HPDE6-E6E7 (cell line): ENCODE results near the gene CFAP73.
"Not testable (repeated sequence)": the region's sequence is repeated elsewhere in the genome, so short reads cannot be mapped to it uniquely, and the experiment has no call there.

ENCODE experiments used
- DNase-seq: peaks from one replicate; pipeline ENCODE4 v3.0.0; 2011; ENCODE audit warnings: missing footprints; ENCODE audit errors: extremely low spot score

Gene CFAP73

DNA sequence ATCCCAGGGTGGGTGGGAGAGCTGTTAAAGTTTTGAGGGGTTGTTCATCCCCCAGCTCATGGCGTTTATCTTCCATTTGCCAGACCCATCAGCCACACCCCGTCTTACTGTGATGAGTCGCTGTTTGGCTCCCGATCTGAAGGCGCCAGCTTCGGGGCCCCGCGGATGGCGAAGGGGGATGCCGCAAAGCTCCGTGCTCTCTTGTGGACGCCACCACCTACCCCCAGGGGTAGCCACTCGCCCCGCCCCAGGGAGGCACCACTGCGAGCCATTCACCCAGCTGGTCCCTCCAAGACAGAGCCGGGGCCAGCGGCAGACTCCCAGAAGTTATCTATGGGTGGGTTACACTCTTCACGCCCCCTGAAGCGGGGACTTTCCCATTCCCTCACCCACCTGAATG is 41.7 kb downstream of the CFAP73 start:
- no peak for DNase-seq

- no peak for DNase-seq
Measured at GRCh38 chr12:113194971-113195391, 45.5 kb downstream of the CFAP73 start.

- DNase-seq, result no peak
Measured at GRCh38 chr12:113195598-113195997, 46.1 kb downstream of the CFAP73 start.

DNA sequence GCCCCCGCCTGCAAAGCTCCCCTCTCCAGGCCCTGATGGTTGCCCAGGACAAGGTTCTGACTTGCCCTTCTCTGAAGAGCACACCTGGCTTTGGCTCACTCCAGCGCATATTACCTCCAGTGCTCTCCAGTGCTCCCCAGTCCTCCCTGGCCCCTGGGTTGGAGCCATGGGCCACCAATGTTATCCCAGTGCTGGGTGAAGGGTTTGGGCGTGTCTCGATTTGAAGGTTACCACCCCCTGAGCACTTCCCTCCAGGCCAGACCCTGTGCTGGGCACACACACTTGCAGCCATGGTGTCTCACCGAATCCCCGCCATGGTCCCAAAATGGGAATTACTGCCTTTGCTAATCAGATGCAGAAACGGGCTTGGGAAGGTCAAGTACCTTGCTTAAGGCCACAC is 47.1 kb downstream of the CFAP73 start:
- DNase-seq, result no peak

DNA sequence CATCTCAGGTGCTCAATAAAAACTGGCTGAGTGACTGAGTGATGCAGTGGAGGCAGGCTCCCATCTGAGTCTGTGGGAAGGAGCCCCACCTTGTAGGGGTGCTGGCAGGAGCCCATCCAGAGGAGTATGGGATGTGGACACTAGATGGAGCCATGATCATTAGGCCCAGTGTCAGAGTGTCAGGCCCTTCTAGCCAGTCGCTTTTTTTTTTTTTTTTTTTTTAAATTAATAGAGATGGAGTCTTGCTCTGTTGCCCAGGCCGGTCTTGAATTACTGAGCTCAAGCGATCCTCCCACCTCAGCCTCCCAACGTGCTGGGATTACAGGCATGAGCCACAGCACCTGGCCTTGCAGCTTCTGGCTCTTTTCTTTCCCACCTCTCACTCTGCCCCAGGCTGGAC is 47.5 kb downstream of the CFAP73 start:
- peak; percentile 88 for DNase-seq

DNA sequence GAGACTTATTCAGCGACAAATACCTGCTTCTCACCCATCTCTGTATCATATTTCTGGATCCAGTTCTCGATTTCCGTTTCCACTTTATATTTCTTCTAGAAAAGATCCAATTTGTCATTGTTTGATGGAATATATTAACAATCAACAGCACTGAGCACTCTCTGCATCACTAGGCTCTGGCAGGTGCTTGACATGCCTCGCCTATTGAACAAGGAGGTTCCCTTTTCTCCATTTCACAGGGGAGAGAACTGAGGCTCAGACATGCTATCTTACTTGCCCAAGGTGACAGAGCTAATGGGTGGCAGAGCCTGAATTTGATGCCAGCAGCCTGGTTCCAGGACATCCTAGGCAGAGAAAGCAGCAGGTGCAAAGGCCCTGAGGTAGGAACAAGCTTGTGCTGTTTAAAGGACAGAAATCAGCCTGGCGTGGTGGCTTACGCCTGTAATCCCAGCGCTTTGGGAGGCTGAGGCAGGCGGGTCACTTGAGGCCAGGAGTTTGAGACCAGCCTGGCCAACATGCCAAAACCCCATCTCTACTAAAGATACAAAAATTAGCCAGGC is 48.1 kb downstream of the CFAP73 start:
- DNase-seq, result no peak

GRCh38 chr12:113198296-113198695 is 48.8 kb downstream of the CFAP73 start:
- DNase-seq, result no peak

GRCh38 chr12:113200021-113200797 is 50.7 kb downstream of the CFAP73 start:
- no peak for DNase-seq

- DNase-seq, result no peak
Measured at GRCh38 chr12:113201187-113202177, 52.0 kb downstream of the CFAP73 start.

DNA sequence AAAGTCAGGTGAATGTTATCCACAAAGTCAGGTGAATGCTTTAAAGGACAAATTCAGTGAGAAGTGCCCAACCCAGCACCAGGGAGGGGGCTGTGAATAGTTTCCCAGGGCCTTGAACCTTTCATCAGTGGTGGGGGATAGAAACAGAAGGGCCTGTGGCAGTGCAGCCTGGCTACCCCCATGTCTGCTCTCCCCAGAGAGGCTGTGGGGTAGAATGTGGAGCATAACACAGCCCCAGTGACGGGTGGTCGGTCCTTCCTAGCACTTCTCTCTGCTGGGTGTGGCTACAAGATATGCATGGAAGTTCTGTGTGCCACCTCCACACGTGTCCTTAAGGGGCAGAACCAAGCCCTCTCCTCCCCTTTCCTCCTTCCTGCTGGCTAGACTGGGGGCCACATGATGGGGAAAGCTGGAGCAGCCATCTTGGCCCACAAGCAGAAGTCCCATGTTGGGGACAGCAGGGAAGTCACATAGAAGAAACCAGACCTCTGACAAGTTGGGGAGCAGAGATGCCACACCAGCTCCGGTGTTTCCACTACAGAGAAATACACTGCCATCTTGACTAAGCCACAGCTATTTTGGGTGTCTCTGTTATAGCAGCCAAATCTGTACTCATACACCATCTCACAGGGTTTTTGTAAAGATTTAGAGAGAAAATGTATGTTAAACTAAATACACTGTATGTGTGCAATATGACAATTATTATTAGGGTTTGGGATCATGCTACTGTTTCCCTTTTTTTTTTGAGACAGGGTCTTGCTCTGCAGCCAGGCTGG is 53.0 kb downstream of the CFAP73 start:
- no peak for DNase-seq

DNA sequence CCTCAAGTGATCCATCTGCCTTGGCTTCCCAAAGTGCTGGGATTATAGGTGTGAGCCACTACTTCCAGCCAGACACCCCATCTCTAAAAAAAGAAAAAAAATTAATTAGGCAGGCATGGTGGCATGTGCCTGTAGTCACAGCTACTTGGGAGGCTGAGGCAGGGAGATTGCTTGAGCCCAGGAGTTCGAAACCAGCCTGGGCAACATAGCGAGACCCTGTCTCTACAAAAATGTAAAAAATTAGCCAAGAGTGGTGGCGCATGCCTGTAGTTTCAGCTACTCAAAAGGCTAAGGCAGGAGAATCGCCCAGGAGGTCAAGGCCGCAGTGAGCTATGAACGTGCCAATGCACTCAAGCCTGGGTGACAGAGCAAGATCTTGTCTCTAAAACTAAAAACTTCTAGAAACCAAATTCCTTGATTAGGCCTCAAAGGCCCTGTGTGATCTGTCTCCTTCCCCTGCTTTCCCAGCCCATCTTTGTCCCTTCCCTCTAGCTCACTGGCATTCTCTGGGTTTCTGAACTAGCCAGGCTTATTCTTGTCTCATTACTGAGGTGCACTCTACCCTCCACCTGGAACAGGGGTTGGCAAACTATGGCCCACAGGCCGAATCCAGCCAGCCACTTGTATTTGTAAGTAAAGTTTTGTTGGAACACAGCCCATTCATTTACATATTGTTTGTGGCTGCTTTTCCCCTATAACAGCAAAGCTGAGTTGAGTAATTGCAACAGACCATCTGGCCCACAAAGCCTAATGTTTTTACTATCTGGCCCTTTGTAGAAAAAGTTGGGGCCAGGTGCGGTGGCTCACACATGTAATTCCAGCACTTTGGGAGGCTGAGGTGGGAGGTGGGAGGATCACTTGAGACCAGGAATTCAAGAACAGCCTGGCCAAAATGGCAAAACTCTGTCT is 54.6 kb downstream of the CFAP73 start:
- DNase-seq, result no peak

DNA sequence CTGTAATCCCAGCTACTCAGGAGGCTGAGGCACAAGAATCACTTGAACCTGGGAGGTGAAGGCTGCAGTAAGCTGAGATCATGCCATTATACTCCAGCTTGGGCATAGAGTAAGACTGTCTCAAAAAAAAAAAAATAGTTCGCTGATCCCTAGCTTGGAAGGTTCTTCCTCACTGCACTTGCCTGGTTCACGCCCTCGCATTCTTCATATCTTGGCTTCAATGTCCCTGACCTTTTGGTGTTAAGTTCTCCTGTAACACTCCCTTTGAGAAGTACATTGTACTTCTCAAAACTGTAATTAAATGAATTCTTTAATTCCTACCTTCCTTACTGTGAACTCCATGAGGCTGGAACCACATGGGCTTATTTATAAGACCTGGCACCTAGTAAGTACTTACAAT is 55.3 kb downstream of the CFAP73 start:
- no peak for DNase-seq

DNA sequence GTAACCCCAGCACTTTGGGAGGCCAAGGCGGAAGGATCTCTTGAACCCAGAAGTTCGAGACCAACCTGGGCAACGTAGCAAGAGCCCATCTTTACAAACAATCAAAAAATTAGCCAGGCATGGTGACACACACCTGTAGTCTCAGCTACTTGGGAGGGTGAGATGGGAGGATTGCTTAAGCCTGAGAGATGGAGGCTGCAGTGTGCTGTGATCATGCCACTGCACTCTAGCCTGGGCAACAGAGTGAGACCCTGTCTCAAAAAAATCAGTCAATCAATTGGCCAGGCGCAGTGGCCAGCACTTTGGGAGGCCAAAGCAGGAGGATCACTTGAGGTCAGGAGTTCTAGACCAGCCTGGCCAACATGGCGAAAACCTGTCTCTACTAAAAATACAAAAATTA is 57.3 kb downstream of the CFAP73 start:
- not testable (repeated sequence) for DNase-seq

GRCh38 chr12:113207613-113208040 is 58.1 kb downstream of the CFAP73 start:
- DNase-seq, result no peak

DNA sequence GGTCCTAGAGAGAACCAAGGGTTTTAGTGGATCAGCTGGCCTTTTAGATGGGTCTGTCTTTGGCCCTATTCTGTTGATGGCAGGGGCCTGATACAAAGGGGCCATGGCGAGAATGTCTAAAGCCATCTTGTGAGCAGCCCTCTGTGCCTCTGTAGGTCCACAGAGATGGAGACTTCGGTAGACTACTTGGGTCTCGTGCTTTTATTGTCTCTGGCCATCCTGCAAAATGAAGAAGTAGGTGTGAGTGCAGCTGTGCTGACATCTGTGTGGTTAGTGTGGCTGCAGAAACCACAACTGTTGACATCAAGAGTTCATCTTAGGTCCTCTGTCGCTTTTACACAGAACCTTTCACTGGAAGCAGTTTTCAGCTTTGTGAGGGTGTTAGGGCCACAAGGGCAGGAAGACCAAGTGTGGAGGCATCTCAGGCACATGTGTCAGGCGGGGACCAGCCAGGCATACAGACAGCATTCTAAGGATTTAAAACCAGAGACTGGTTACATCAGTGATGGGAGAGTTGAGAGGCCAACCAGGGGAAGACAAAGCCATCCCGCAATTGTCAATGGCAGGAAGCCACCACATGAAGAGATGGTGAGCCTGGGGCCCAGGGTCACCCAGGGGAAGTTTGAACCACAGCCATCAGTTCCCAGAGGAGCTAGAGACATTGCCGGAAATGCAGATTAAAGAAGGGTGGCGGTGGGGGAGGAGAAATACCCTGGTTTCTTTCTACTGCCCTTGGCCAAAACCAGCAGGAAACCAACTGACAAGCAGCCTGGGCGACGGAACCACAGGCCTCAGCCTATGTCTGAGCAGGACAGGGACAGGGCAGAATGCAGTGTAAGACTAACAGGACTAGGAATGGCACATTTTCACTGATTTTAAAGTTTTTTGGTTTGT is 58.8 kb downstream of the CFAP73 start:
- DNase-seq, result no peak
